Liver (tissue), 9 donors: ENCODE results near the gene C12orf57. TPM values are rescaled to one million over a fixed set of nuclear protein-coding genes. Genes with fewer than 3 reads are reported as not detected.

Experiments
- DNase-seq: peaks from one replicate; pipeline ENCODE4 v3.0.0-alpha.2; 2017; ENCODE audit warnings: low spot score
- H3K27ac ChIP-seq, 2 donors: one replicate each; pipeline ENCODE4 v1.7.0; 2013; ENCODE audit warnings: inconsistent platforms in 2 of 2, low read length in 2 of 2, control low read depth in 1 of 2, low read depth in 1 of 2, mild to moderate bottlenecking in 1 of 2
- H3K27me3 ChIP-seq, 4 donors: one replicate each; pipeline versions ENCODE4 v1.6.1 to v1.7.0; 2013; ENCODE audit warnings: low read length in 3 of 4, inconsistent platforms in 1 of 4, mild to moderate bottlenecking in 1 of 4, moderate library complexity in 1 of 4; ENCODE audit not compliant: control insufficient read depth in 4 of 4, insufficient read depth in 4 of 4
- H3K36me3 ChIP-seq, 4 donors: one replicate each; pipeline versions ENCODE4 v1.6.1 to v1.7.0; 2013; ENCODE audit warnings: low read length in 3 of 4, mild to moderate bottlenecking in 3 of 4, low read depth in 1 of 4, moderate library complexity in 1 of 4; ENCODE audit not compliant: control insufficient read depth in 4 of 4, insufficient read depth in 3 of 4
- H3K4me1 ChIP-seq, 4 donors: one replicate each; pipeline versions ENCODE4 v1.6.1 to v1.7.0; 2013; ENCODE audit warnings: low read length in 3 of 4, mild to moderate bottlenecking in 3 of 4, moderate library complexity in 1 of 4; ENCODE audit not compliant: control insufficient read depth in 4 of 4, insufficient read depth in 4 of 4
- H3K4me3 ChIP-seq, 3 donors: one replicate each; pipeline versions ENCODE4 v1.6.1 to v1.7.0; 2013; ENCODE audit warnings: low read length in 3 of 3, control low read depth in 1 of 3, low read depth in 1 of 3, mild to moderate bottlenecking in 1 of 3
- H3K9ac ChIP-seq, 2 donors: one replicate each; pipeline ENCODE4 v1.7.0; 2013; ENCODE audit warnings: low read length in 2 of 2, mild to moderate bottlenecking in 2 of 2, moderate library complexity in 2 of 2, control low read depth in 1 of 2, low read depth in 1 of 2
- H3K9me3 ChIP-seq, 4 donors: one replicate each; pipeline versions ENCODE4 v1.6.1 to v1.7.0; 2013; ENCODE audit warnings: low read length in 3 of 4; ENCODE audit not compliant: control insufficient read depth in 4 of 4
- EGR1 ChIP-seq, 2 donors: IDR thresholded peaks; 2 replicates each; pipeline ENCODE4 v1.6.1; 2016 to 2018; ENCODE audit warnings: antibody characterized with exemption in 2 of 2, low read depth in 2 of 2
- FOXA1 ChIP-seq: IDR thresholded peaks from 2 replicates; pipeline ENCODE4 v1.6.1; 2016; ENCODE audit warnings: antibody characterized with exemption
- FOXA2 ChIP-seq: IDR thresholded peaks from 2 replicates; pipeline ENCODE4 v1.6.1; 2016; ENCODE audit warnings: antibody characterized with exemption
- GABPA ChIP-seq, 2 donors: IDR thresholded peaks in 1 of 2; conservative IDR thresholded peaks in 1 of 2; 2 replicates each; pipeline ENCODE4 v1.6.1; 2016; ENCODE audit warnings: antibody characterized with exemption in 2 of 2, mild to moderate bottlenecking in 1 of 2, moderate library complexity in 1 of 2
- HNF4A ChIP-seq, 2 donors: conservative IDR thresholded peaks; 2 replicates each; pipeline ENCODE4 v1.6.1; 2016; ENCODE audit warnings: antibody characterized with exemption in 2 of 2, mild to moderate bottlenecking in 2 of 2
- HNF4G ChIP-seq: IDR thresholded peaks from 2 replicates; pipeline ENCODE4 v1.6.1; 2016; ENCODE audit warnings: antibody characterized with exemption
- JUND ChIP-seq, 2 donors: IDR thresholded peaks; 2 replicates each; pipeline ENCODE4 v1.6.1; 2016; ENCODE audit warnings: antibody characterized with exemption in 2 of 2
- NR2F2 ChIP-seq: IDR thresholded peaks from 2 replicates; pipeline ENCODE4 v1.6.1; 2016; ENCODE audit warnings: antibody characterized with exemption
- SP1 ChIP-seq: IDR thresholded peaks from 2 replicates; pipeline ENCODE4 v1.6.1; 2018; ENCODE audit warnings: antibody characterized with exemption, mild to moderate bottlenecking
- YY1 ChIP-seq: IDR thresholded peaks from 2 replicates; pipeline ENCODE4 v1.6.1; 2016; ENCODE audit warnings: antibody characterized with exemption, mild to moderate bottlenecking
- WGBS: extraction: QIAGEN DNeasy Blood & Tissue Kit; methylation state at CpG from one replicate; pipeline ENCODE4 v1.1.7; 2013; 5-methylcytosine and 5-hydroxymethylcytosine counted together
- polyA plus RNA-seq, 2 donors: library from polyadenylated mRNA; stranded (reverse) in 1 of 2; unstranded in 1 of 2; fragments of 200-250 nt in 1 of 2; fragments of >200 nt in 1 of 2; fragmentation: Nextera tagmentation in 1 of 2; extraction: Ambion mirVana in 1 of 2; gene quantifications; one replicate each; pipeline versions ENCODE4 v1.2.1 to v1.2.3, GENCODE V29; 2013 to 2015
- total RNA-seq, 2 donors: library from RNA; depleted of rRNA; stranded (reverse); fragments of >200 nt; gene quantifications; one replicate each; pipeline ENCODE4 v1.2.3, GENCODE V29; 2014
- TF ChIP-seq, protein P1 (sequence below): IDR thresholded peaks from 2 replicates; pipeline ENCODE4 v1.6.1; 2016; ENCODE audit warnings: antibody characterized with exemption
- TF ChIP-seq, protein P2 (sequence below): IDR thresholded peaks from 2 replicates; pipeline ENCODE4 v1.6.1; 2016; ENCODE audit warnings: antibody characterized with exemption
- TF ChIP-seq, protein P3 (sequence below): fragments of 150-350 bp; IDR thresholded peaks from 2 replicates; pipeline ENCODE4 v1.5.1; 2017; ENCODE audit warnings: improper control_type of control experiment, low read depth, low read length; ENCODE audit not compliant: missing input control
- donor health status: healthy.
- donor health status: healthy.
- donor health status: healthy.
- donor health status: healthy.
- donor health status: healthy.

C12orf57 gene
- total and polyA plus RNA-seq, 4 donors = 49.2 to 193 (median 65.7) TPM

DNA sequence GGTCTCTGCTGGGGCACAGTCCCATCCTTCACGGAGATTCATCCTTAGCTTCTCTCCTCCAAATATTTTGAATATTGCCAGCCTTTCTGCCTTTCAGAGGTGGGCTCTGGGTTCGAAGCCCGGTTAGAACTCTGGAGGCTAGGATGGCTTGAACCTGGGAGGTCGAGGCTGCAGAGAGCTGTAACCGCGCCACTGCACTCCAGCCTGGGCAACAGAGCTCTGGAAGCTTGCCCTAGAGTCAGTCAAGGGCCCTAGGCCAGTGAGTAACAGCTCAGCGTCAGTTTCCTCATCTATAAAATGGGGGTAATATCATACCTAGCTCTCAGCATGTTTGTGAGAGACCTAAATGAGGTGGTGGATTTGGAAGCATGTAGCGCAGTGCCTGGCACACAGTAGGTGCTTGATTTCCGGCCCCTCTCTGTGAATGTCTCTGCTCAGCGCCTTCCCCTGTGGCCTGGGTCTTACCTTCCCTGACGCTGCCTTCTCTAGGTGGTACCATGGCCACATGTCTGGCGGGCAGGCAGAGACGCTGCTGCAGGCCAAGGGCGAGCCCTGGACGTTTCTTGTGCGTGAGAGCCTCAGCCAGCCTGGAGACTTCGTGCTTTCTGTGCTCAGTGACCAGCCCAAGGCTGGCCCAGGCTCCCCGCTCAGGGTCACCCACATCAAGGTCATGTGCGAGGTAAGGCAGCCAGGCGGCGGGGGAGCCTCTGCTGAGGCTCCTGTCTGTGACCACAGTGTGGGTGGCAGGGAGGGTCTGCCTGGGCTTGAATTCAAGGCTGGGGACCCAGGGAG, 10.7 kb downstream of the C12orf57 start (continued):
- TF ChIP-seq, protein P1, sequence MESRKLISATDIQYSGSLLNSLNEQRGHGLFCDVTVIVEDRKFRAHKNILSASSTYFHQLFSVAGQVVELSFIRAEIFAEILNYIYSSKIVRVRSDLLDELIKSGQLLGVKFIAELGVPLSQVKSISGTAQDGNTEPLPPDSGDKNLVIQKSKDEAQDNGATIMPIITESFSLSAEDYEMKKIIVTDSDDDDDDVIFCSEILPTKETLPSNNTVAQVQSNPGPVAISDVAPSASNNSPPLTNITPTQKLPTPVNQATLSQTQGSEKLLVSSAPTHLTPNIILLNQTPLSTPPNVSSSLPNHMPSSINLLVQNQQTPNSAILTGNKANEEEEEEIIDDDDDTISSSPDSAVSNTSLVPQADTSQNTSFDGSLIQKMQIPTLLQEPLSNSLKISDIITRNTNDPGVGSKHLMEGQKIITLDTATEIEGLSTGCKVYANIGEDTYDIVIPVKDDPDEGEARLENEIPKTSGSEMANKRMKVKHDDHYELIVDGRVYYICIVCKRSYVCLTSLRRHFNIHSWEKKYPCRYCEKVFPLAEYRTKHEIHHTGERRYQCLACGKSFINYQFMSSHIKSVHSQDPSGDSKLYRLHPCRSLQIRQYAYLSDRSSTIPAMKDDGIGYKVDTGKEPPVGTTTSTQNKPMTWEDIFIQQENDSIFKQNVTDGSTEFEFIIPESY = no peak

DNA sequence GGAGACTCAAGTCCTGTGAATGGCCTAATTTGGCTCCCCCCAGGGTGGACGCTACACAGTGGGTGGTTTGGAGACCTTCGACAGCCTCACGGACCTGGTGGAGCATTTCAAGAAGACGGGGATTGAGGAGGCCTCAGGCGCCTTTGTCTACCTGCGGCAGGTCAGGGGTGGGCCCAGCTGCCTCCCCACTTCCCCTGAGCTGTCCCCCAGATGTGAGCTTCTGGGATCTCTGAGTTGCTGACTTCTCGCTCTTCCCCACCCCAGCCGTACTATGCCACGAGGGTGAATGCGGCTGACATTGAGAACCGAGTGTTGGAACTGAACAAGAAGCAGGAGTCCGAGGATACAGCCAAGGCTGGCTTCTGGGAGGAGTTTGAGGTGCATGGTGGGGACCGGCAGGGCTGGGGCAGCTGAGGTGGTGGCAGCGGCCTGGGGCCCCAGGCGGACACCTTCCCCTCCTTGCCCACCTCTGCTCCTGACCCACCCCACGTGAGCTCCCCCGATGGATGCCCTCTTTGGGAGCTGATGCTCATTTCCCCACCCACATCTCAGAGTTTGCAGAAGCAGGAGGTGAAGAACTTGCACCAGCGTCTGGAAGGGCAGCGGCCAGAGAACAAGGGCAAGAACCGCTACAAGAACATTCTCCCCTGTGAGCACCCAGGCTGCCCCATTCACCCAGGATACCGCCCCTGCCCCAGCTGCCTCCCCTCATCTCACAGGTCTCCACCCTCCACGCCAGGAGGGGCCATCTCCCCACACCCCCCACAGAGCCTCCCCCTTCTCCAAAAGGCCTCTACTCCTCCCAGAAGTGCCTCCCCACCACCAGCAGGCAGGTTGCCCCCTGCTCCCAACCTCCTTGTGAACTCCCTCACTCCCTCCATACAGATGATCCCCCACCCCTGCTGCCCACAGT, 11.5 kb downstream of the C12orf57 start:
- peaks cover 0 to 3% (median 2%) of the 10 kb centered on the region in 4 donors for H3K36me3 ChIP-seq
- H3K9ac ChIP-seq = no peak overlapping the region
- H3K4me3 ChIP-seq = no peak overlapping the region
- no peaks in the 10 kb centered on the region for H3K27me3 ChIP-seq
- H3K9me3 ChIP-seq = no peaks in the 10 kb centered on the region
- 92% methylated on average over 22 of the region's 22 CpGs for WGBS
- no peak for DNase-seq
- TF ChIP-seq, protein P2, sequence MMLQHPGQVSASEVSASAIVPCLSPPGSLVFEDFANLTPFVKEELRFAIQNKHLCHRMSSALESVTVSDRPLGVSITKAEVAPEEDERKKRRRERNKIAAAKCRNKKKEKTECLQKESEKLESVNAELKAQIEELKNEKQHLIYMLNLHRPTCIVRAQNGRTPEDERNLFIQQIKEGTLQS = no peak
- TF ChIP-seq FOXA1 (no peak), EGR1 (IDR thresholded peaks at IDR 0.05; ENCODE audit: low read depth in 2 of 2) (no peak), HNF4G (no peak), NR2F2 (no peak), HNF4A (conservative IDR thresholded peaks at IDR 0.05) (no peak), YY1 (no peak), SP1 (no peak)
- TF ChIP-seq, protein P3, sequence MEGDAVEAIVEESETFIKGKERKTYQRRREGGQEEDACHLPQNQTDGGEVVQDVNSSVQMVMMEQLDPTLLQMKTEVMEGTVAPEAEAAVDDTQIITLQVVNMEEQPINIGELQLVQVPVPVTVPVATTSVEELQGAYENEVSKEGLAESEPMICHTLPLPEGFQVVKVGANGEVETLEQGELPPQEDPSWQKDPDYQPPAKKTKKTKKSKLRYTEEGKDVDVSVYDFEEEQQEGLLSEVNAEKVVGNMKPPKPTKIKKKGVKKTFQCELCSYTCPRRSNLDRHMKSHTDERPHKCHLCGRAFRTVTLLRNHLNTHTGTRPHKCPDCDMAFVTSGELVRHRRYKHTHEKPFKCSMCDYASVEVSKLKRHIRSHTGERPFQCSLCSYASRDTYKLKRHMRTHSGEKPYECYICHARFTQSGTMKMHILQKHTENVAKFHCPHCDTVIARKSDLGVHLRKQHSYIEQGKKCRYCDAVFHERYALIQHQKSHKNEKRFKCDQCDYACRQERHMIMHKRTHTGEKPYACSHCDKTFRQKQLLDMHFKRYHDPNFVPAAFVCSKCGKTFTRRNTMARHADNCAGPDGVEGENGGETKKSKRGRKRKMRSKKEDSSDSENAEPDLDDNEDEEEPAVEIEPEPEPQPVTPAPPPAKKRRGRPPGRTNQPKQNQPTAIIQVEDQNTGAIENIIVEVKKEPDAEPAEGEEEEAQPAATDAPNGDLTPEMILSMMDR = no peak
- H3K4me1 ChIP-seq = peaks cover 0 to 10% (median 1%) of the 10 kb centered on the region in 4 donors
- H3K27ac ChIP-seq = no peak overlapping the region

DNA sequence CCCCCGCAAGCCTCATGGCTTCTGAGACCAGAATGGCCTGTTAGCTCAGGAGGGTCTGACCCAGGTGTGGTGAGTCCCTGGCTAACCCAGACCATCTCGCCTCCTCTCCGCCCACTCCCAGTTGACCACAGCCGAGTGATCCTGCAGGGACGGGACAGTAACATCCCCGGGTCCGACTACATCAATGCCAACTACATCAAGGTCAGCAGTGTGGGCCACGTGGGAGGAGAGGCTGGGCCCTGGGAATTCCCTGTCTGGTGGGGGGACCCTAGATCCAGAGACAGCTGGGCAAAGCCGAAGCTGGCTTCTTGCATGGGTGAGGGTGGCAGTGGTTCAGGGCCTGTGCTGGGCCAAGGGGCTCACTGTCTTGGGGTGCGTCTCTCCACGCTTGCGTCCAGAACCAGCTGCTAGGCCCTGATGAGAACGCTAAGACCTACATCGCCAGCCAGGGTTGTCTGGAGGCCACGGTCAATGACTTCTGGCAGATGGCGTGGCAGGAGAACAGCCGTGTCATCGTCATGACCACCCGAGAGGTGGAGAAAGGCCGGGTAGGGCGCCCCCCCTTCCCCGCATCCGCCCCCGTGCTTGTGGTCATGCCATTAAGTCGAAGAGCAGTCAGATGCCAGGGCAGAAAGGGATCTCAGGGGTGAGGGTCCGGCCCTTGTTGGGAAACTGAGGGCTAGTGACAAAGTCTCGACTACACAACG, 12.4 kb downstream of the C12orf57 start:
- Histone ChIP-seq H3K9ac (no peak overlapping the region), H3K36me3 (peaks cover 0 to 3% (median 2%) of the 10 kb centered on the region in 4 donors), H3K27ac (no peak overlapping the region), H3K4me3 (no peak overlapping the region), H3K27me3 (no peaks in the 10 kb centered on the region), H3K4me1 (peaks cover 0 to 19% (median 7%) of the 10 kb centered on the region in 4 donors), H3K9me3 (no peaks in the 10 kb centered on the region)
- 82% methylated on average over 28 of the region's 28 CpGs for WGBS
- TF ChIP-seq YY1 (no peak), GABPA (IDR thresholded peaks at IDR 0.05 in 1 of 2, conservative IDR thresholded peaks at IDR 0.05 in 1 of 2) (no peak), FOXA2 (no peak), JUND (IDR thresholded peaks at IDR 0.05) (no peak)
- no peak for DNase-seq
